Mucosa of stomach (tissue), 1 donor: ENCODE data around the gene MAPK7.

Source experiments
- H3K27me3 ChIP-seq: one replicate; pipeline ENCODE4 v1.7.0; 2013; ENCODE audit warnings: mild to moderate bottlenecking, low read length; ENCODE audit not compliant: control insufficient read depth, insufficient read depth
- H3K36me3 ChIP-seq: one replicate; pipeline ENCODE4 v1.7.0; 2013; ENCODE audit warnings: low read length; ENCODE audit not compliant: control insufficient read depth, insufficient read depth
- H3K4me1 ChIP-seq: one replicate; pipeline ENCODE4 v1.7.0; 2013; ENCODE audit warnings: mild to moderate bottlenecking, low read length; ENCODE audit not compliant: control insufficient read depth, insufficient read depth
- H3K4me3 ChIP-seq: one replicate; pipeline ENCODE4 v1.7.0; 2013; ENCODE audit warnings: low read length
- H3K9ac ChIP-seq: one replicate; pipeline ENCODE4 v1.7.0; 2013; ENCODE audit warnings: mild to moderate bottlenecking, low read length, moderate library complexity
- H3K9me3 ChIP-seq: one replicate; pipeline ENCODE4 v1.7.0; 2013; ENCODE audit warnings: mild to moderate bottlenecking, low read length, moderate library complexity; ENCODE audit not compliant: control insufficient read depth
- donor health status: Pancreatic carcinoma.

The MAPK7 gene

DNA sequence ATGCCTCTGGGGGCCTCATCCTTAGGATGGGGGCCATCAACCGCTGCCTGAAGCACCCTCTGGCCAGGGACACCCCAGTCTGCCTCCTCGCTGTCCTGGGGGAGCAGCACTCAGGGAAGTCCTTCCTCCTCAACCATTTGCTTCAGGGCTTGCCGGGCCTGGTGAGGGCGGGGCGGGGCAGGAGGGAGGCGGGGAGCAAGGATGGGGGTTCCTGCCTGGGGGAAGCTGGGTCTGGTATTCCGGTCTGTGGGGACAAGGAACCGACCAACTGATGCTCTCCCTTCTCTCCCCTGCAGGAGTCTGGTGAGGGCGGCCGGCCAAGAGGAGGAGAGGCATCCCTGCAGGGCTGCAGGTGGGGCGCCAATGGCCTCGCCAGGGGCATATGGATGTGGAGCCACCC lies 34.7 kb downstream of the MAPK7 start:
- Histone ChIP-seq H3K9ac (no peak overlapping the region), H3K36me3 (no peaks in the 10 kb centered on the region), H3K4me3 (no peak overlapping the region), H3K27me3 (peaks cover 9% of the 10 kb centered on the region), H3K9me3 (no peaks in the 10 kb centered on the region), H3K4me1 (peaks cover 7% of the 10 kb centered on the region)

DNA sequence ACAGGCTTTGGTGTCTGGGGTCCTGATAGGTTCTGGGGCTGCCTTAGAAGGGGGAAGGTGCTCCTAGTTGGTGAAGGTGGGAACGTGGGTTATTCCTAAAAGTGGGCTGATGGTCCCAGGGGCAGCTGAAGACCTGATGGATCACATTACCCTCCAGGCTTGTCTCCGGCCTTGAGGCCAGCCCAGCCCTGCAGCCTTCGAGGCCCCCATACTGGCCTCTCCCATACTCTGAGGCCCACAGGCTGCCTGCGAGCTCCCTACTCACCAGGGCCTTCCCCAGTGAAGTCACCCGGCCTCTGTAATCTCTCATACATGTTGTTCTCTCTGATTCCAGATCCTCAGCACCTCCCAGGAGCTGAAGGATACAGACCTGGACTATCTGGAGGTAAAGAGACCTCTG lies 35.5 kb downstream of the MAPK7 start:
- Histone ChIP-seq H3K4me3 (no peak overlapping the region), H3K4me1 (peaks cover 11% of the 10 kb centered on the region), H3K9ac (no peak overlapping the region), H3K27me3 (peaks cover 9% of the 10 kb centered on the region), H3K36me3 (no peaks in the 10 kb centered on the region), H3K9me3 (no peaks in the 10 kb centered on the region)

DNA sequence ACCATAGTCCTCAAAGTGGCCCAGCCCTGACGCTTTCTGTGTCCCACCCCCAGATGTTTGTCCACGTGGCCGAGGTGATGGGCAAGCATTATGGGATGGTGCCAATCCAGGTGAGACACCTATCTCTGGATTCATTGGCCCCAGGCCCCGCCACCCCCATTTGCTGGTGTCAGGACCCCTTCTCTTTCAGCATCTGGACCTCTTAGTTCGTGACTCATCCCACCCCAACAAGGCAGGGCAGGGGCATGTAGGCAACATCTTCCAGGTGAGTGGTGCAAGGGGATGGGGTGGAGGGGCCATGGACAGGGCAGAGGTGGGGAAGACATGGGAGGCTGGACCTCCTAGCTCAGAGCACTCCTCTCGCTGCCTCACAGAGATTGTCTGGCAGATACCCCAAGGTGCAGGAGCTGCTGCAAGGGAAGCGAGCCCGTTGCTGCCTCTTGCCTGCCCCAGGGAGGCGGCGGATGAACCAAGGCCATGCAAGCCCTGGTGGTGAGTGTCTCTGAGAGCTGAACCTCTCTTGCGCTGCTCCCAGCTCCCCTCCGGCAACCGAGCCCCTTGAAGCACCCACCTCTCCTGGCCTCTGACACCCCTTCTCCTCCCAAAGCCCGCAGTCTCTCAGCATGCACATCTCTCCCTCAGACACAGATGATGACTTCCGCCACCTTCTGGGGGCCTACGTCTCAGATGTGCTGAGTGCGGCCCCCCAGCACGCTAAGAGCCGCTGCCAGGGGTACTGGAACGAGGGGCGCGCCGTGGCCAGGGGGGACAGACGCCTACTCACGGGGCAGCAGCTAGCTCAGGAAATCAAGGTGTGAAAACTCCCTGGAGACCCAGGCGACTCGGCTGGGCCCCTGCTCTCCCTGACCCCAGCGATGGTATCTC lies 36.3 kb downstream of the MAPK7 start:
- Histone ChIP-seq H3K9ac (no peak overlapping the region), H3K4me1 (peaks cover 12% of the 10 kb centered on the region), H3K36me3 (no peaks in the 10 kb centered on the region), H3K9me3 (no peaks in the 10 kb centered on the region), H3K4me3 (no peak overlapping the region), H3K27me3 (peaks cover 9% of the 10 kb centered on the region)

DNA sequence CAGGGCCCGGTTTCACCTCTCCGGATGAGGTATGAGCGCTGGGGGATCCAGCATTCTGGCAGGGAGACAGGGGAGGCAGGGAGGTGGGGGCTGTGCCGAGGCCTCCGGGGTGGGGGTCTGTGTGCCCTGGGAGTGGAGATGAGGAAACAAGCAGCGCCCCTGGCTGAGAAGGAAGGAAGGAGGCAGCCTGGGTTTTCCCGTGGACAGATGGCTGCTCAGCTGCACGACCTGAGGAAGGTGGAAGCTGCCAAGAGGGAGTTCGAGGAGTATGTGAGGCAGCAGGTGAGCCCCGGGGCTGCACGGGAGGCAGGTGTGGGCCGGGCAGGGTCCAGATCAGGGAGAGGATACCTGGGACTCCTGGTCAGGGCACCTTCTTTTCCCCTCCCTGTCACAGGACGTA lies 37.0 kb downstream of the MAPK7 start:
- no peaks in the 10 kb centered on the region for H3K36me3 ChIP-seq
- H3K4me3 ChIP-seq = no peak overlapping the region
- no peak overlapping the region for H3K9ac ChIP-seq
- peaks cover 12% of the 10 kb centered on the region for H3K4me1 ChIP-seq
- peaks cover 9% of the 10 kb centered on the region for H3K27me3 ChIP-seq
- no peaks in the 10 kb centered on the region for H3K9me3 ChIP-seq

DNA sequence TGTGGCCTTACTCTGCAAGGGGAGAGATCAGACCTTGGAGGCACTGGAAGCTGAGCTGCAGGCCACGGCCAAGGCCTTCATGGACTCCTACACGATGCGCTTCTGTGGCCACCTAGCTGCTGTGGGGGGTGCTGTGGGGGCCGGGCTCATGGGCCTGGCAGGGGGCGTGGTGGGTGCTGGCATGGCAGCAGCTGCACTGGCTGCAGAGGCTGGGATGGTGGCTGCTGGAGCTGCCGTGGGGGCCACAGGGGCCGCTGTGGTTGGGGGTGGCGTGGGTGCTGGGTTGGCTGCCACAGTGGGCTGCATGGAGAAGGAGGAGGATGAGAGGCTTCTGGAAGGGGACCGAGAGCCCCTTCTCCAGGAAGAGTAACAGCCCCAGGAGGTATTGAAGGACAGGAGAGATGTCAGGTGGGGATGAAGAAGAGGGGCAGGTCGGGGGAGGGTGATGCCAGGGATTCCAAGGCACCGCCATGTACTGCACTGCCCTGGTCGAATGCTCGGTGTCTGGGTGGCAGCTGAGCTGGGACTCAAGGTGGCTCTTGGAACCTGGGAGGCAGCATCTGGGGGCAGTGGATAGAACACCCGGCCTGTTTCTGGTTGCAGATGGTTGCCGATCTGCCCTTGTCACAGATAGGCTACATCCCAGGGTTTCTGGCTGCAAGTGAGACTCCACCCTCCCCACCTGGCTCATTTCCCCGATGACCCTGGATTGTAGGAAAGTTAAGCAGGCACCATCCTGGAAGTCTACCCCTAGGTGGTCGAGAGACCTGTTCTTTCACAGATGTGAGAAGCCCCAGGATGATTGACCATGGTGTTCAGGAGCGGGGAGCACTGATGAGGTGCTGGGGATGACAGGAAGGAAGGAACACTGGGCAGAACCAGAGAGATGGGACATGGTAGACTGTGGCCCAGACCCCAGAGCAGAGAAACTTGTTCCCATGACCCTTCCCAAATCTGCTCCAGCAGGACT lies 37.8 kb downstream of the MAPK7 start:
- Histone ChIP-seq H3K36me3 (no peaks in the 10 kb centered on the region), H3K4me1 (peaks cover 12% of the 10 kb centered on the region), H3K27me3 (peaks cover 7% of the 10 kb centered on the region), H3K4me3 (no peak overlapping the region), H3K9ac (no peak overlapping the region), H3K9me3 (no peaks in the 10 kb centered on the region)

DNA sequence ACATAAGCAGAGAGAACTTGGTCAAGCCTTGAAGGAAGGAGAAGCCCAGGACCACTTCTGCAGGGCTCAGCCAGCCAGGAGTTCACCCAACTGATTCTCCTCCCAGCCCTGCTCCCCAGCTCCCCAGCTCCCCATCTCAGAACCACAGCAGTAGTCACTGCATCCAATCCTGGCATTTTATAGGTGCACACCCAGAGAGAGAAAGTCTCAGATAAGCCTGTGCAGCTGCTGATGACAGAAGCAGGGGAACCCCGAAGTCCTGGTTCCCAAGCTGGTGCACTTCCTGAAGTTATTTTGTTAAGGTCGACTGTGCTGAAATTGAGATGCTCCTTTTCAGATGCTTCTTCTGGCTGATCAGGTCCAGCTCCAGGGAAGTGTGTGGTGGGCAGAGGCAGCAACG lies 39.3 kb downstream of the MAPK7 start:
- Histone ChIP-seq H3K27me3 (no peaks in the 10 kb centered on the region), H3K4me1 (peaks cover 12% of the 10 kb centered on the region), H3K4me3 (no peak overlapping the region), H3K9ac (no peak overlapping the region), H3K36me3 (no peaks in the 10 kb centered on the region), H3K9me3 (no peaks in the 10 kb centered on the region)

DNA sequence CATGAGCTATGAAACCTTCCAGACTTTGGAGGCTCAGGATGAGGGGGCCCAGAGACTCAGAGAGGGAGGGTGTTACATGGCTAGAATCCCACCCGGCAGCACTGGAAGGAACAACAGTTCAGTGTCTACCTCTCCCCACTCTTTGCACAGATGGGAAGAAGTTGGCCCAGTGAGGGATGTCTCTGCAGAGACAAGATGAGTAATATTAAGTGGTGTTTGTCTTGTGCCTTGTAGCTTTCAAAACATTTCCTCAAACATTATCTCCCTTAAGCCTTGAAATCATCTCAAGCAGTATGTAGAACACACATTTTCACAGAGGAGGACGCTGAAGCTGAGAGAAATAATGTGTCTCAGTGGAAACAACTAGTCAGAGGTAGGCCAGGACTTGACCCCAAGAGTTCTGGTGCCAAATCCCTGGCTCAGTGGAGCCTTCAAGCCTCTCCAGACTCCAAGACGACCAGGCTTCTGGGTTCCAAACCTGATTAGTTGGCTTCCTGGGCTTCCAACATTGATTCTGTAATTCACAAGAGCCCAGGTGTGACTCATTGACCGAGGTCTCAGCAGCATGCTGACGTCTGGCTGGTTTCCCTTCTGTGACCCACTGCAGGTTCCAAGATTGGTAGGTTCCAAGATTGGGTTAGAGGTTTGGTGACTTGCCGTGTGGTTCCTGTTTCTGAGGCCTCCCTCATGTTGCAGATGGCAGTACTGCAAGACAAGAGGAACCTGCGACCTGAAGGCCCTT lies 40.1 kb downstream of the MAPK7 start:
- peaks cover 12% of the 10 kb centered on the region for H3K4me1 ChIP-seq
- H3K9me3 ChIP-seq = no peaks in the 10 kb centered on the region
- no peak overlapping the region for H3K4me3 ChIP-seq
- no peaks in the 10 kb centered on the region for H3K27me3 ChIP-seq
- no peak overlapping the region for H3K9ac ChIP-seq
- H3K36me3 ChIP-seq = no peaks in the 10 kb centered on the region

DNA sequence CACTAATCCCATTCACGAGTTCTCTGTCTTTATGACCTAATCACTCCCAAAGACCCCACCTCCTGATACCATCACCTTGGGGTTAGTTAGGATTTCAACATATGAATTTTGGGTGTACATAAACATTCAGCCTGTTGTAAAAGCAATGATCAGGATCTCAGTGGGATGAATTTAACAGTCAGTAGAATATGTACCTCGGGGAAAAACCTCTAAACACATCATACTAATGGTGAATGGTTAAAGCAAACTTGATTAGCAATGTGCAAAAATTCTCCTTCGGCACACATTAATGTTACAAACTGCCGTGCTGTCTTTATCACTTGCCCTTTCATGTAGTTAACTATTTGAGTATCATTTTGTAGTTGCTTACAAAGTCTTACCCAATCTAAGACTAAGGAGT lies 42.9 kb downstream of the MAPK7 start:
- H3K9me3 ChIP-seq = no peaks in the 10 kb centered on the region
- H3K27me3 ChIP-seq = no peaks in the 10 kb centered on the region
- H3K9ac ChIP-seq = no peak overlapping the region
- no peaks in the 10 kb centered on the region for H3K36me3 ChIP-seq
- peaks cover 12% of the 10 kb centered on the region for H3K4me1 ChIP-seq
- no peak overlapping the region for H3K4me3 ChIP-seq

DNA sequence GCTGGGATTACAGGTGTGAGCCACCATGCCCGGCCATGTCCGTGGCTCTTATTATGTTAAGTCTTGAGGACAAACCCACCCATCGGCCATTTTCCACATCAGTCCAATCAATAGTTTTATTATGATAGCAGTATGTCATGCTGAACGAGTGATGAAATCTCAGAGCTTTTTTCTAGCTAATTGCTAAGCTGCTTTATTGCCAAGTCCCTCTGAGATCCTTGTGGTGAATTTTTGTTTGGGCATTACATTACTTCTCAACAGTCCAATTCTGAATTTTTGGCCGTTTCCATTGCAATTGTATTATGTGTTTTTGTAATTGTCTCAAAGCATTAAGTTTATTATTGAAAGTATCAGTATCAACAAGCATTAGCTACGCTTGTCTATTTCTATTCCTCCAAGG lies 43.6 kb downstream of the MAPK7 start:
- Histone ChIP-seq H3K4me3 (no peak overlapping the region), H3K4me1 (peaks cover 12% of the 10 kb centered on the region), H3K9ac (no peak overlapping the region), H3K36me3 (no peaks in the 10 kb centered on the region), H3K9me3 (no peaks in the 10 kb centered on the region), H3K27me3 (no peaks in the 10 kb centered on the region)

DNA sequence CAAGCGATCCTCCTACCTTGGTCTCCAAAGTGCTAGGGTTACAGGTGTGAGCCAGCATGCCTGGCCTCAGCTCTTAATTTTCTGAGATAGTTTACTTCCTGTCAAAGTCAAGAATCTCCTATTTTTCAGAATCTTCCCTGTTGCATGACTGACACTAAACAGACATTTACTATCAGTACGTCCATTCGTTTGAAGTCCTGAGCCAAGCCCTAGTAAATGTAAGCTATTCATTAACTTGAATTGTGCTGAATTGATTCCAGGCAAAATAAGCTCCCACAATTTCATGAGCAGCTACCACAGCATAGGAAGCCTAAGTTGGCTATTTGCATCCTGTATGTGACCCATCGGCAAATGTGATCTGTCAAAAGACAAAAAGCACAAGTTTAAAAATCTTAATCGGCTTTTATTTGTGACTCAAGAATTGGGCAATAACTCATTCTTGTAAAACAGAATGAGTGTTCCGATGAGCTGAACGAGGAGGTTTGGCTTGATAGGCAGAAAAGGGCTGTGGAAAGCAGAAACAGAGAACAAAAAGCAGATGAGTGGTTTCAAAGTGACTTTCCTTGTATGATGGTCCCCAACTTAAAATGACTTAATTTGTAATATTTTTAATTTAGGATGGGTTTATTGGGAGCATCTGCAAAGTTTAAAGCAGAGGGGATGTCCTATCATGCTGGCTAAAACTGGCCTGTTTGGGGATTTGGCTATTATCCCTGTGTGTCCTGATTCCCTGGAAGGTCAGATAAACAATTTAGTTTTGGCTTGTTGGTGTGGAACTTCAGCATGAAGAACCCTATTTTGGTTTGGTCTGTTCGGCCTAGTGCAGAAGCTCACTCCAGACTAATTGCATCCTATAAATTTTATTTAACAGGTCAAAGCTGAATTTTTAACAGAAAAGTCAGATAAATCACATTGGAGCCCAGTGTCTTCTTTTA lies 46.9 kb downstream of the MAPK7 start:
- no peak overlapping the region for H3K9ac ChIP-seq
- no peak overlapping the region for H3K4me3 ChIP-seq
- H3K9me3 ChIP-seq = no peaks in the 10 kb centered on the region
- H3K4me1 ChIP-seq = no peaks in the 10 kb centered on the region
- H3K36me3 ChIP-seq = no peaks in the 10 kb centered on the region
- no peaks in the 10 kb centered on the region for H3K27me3 ChIP-seq

DNA sequence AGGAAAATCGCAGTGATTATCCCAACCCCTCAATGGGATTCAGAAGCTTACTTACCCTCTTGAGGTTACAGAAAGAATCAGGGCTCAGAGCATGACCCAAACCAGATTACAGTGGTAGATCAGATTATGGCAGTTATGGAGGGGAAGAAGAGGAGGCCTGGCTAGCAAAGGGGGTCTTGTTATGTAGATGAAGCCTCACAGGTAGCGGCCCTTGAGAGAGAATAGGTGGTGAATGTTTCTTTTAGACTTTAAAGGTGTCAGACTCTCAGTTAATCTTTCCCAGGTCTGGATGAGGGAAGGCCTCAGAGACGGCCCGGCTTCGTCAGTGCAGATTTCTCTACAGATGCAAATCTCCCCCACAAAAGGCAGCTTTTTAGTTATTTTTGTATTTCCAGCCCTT lies 48.3 kb downstream of the MAPK7 start:
- no peaks in the 10 kb centered on the region for H3K36me3 ChIP-seq
- no peak overlapping the region for H3K4me3 ChIP-seq
- no peaks in the 10 kb centered on the region for H3K9me3 ChIP-seq
- H3K4me1 ChIP-seq = no peaks in the 10 kb centered on the region
- no peak overlapping the region for H3K9ac ChIP-seq
- H3K27me3 ChIP-seq = no peaks in the 10 kb centered on the region
